HPDE6-E6E7 (cell line): ENCODE measurements around the gene ABHD6.
A peak's percentile ranks its signal among the peaks of the same experiment; 100 is the strongest.
"Not testable (repeated sequence)": the region's sequence is repeated elsewhere in the genome, so short reads cannot be mapped to it uniquely, and the experiment has no call there.

Source experiments
- DNase-seq: peaks from one replicate; pipeline ENCODE4 v3.0.0; 2011; ENCODE audit warnings: missing footprints; ENCODE audit errors: extremely low spot score

Gene ABHD6, protein sequence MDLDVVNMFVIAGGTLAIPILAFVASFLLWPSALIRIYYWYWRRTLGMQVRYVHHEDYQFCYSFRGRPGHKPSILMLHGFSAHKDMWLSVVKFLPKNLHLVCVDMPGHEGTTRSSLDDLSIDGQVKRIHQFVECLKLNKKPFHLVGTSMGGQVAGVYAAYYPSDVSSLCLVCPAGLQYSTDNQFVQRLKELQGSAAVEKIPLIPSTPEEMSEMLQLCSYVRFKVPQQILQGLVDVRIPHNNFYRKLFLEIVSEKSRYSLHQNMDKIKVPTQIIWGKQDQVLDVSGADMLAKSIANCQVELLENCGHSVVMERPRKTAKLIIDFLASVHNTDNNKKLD

GRCh38 chr3:58237238-58237940 lies at the start of gene ABHD6:
TSS of gene ABHD6 (plus strand) at chr3:58237792. CDS start at chr3:58256587, 18,795 bp downstream.
- DNase-seq = peak; percentile 37

GRCh38 chr3:58188173-58188564 lies 49.4 kb upstream of the ABHD6 start:
- no peak for DNase-seq

DNA sequence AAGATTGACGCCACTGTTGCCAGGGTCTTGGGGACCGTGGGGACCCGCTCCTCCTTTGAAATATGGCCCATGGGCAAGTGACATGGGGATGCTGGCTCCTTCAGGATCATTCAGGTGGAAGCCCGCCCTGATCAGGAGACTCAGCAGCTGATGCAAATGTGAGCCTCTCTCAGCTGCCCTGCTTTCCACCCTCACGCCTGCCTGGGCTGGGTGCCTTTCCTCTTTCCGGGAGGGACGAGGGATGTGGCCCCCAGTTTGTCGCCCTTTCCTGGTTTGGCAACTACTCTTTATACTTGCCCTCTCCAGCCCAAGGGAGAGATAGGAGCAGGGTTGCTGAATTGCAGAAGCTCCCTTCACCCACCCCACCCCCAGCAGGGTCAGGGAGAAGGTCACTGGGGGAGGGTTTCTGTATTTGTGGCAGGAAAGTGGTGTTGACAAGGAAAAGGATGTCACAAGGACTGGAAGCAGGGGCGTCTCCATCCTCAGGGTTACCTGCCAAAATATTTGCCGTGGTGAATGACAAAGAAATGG lies 48.6 kb upstream of the ABHD6 start:
- DNase-seq = no peak

DNA sequence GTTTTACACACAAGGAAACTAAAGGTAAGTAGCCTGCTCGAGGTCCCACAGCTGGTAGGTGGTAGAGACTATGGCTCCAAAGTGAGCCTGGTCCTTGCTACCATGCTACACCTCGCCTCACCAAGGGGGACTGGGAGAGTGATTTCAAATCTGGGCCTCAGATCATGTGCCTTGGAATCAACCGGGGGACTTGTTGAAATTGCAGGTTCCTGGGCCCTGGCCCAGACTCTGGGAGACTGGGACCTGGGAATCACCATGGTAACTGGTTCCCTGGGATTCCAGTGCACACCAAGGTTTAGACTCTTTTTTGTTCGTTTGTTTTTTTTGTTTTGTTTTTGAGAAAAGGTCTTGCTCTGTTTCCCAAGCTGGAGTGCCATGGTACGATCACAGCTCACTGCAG lies 47.9 kb upstream of the ABHD6 start:
- no peak for DNase-seq

DNA sequence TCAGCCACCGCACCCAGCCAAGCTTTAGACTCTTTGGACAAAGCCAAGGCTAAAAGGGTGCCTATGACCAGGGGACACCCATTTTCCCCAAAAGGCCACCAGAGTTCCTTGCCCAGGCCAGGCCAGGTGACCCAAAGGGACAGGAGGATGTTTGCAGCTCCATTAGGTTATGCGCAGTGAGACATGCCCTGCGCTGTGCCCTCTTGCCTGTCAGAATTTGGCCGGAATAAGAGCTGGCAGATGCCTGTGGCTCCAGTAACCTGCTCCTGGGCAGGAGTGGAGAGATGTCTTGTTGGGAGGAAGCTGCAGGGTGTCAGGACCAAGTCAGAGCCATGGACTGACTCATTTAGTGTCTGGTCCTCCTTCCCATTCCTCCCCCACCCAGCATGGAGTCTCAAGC lies 47.3 kb upstream of the ABHD6 start:
- DNase-seq = no peak

- DNase-seq = no peak
Observed at GRCh38 chr3:58190882-58191281, 46.7 kb upstream of the ABHD6 start.

- DNase-seq = no peak
Observed at GRCh38 chr3:58191361-58191991, 46.1 kb upstream of the ABHD6 start.

GRCh38 chr3:58192069-58192468 lies 45.5 kb upstream of the ABHD6 start:
- no peak for DNase-seq

DNA sequence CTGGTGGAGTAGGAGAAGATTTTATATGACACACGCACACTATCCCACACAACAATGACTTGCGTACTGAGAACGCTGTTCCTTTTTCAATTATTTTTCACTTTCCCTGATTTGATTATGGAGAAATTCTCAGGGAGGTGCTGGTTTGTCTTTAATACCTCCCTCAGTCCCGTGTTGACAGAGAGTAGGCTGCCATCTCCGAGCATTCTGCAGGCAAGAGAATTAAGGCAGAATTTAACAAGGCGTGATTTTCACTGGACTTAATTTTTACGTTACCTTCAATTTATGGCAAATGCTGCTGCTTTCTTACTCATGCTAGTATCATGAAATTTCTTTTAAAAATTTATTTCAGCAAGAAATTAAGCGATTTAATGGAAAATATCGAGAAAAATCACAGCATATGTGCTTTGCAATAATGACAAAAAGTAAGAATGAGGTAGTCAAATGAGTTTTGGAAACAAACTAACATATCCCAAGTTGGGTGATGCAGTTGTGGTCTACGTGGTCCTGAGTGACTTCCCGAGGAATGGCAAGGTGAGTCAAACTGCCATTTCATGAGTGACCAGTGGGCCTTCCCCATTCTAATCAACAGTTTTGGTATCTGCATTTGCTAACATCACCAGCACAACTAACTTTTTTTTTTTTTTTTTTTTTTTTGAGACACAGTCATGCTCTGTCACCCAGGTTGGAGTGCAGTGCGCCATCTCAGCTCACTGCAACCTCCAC lies 43.7 kb upstream of the ABHD6 start:
- no peak for DNase-seq

GRCh38 chr3:58197588-58197987 lies 40.0 kb upstream of the ABHD6 start:
- DNase-seq = no peak

- DNase-seq = no peak
Observed at GRCh38 chr3:58198362-58198761, 39.2 kb upstream of the ABHD6 start.

DNA sequence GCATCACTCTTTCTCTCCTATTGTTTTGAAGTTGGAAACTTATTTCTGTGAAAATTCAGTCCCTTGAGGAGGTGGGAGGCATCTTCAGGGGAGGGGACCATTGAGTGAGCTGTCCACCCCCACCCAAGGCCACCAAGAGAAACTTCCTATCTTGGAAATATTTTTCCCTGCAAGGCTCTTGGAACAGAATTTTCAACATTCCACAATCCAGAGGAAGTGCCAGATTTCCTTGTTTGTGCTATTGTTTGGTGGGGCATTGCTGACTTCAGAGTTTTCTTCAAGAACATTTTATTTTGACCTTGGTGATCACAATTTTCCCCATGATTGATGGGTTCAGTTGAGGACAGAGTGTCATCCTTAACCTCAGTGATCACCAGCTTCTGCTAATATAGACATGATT lies 38.8 kb upstream of the ABHD6 start:
- no peak for DNase-seq

DNA sequence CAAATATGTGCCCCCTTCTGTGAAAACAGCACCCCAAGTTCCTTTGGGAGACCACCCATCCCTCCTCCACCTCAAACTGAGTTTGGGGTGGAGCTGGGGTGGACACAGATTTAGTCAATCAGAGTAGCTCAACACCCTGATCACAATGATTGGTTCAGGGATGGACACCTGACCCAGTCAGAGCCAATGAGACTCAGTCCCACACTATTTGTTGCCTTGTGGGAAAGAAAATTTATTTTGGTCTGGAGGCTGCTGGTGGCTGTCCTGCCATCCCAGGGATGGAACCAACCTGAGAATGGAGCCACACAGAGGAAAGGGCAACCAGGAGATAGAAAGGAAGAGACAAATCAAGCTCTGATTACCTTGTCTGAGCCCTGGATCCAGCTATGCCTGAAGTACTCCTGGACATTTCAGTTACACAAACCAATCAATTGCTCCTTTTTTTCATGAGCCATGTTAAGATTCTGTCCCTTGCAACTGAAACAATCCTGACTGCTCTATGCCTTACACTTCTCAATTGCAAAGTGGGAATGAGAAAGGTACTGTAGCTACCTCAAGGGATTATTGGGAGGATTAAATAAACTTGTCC lies 37.4 kb upstream of the ABHD6 start:
- DNase-seq = no peak

DNA sequence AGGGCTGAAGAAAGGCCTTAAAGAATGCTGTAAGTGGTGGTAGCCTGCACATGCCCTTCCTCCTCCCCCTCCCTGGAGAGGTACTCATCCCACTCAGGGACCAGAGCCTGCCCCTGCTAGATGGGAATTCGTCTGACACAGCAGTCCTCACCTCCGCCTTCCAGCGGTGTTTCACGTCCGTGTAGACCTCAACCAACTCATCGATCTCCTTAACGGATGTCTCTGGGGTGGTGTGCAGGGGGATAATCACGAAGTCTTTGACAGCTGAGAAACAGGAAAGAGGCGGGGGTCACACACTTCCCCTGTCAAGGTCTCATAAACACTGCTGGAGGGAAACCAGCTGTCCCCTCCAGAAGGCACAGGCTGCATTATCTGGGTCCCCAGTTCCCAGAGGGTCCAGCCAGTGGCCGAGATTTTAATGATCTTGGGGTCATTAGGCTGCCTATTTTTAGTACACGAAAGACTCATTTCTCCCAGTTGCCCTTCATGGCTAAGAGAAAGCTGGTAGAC lies 36.7 kb upstream of the ABHD6 start:
- no peak for DNase-seq

GRCh38 chr3:58201451-58201850 lies 36.1 kb upstream of the ABHD6 start:
- DNase-seq = not testable (repeated sequence)

- no peak for DNase-seq
Observed at GRCh38 chr3:58202917-58203360, 34.7 kb upstream of the ABHD6 start.

GRCh38 chr3:58203541-58203940 lies 34.1 kb upstream of the ABHD6 start:
- no peak for DNase-seq

DNA sequence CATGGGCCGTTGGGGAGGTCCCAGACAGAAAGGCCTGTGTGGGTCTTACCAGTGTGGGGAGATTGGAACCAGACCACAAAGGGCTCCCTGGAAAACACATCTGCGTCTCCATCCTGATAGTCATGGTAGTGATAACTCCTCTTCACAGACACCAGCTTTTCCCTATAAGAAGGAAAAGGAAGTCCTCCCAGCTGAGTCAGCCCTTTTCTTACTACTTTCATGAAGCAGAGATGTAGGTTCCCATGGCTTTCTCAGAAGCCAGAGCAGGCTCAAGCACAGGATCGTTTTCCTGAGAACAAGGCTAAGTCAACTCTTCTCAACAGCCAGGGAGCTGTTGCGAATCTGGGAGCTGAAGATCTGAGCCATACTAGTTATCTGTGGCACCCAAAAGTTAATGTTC lies 32.9 kb upstream of the ABHD6 start:
- DNase-seq = no peak

DNA sequence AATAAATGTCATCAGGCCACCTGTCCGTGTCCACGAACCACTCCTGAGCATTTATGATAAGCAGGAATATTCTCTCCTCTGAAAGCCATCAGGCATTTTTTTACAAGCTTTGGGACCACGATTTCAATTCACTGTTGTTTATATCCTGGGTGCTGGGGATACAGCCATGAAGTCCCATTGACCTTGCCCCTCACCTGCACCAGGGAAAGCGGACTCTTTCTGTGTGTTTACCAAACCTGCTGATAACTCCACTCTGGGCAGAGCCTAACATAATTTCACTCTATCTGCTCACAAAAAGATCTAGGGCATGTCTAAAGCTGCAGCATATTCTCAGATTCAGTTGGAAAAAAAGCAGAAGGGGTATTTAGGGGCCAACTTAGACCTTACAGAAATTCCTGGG lies 31.6 kb upstream of the ABHD6 start:
- no peak for DNase-seq

- DNase-seq = no peak
Observed at GRCh38 chr3:58206406-58207011, 31.1 kb upstream of the ABHD6 start.

- DNase-seq = no peak
Observed at GRCh38 chr3:58207954-58208353, 29.6 kb upstream of the ABHD6 start.
